Astrocyte (in vitro differentiated cells and primary cell): Measurements from ENCODE around the gene SMAD7. TPM values are rescaled to one million over a fixed set of nuclear protein-coding genes. Genes with fewer than 3 reads are reported as not detected.

Experiments
- DNase-seq: peaks from one replicate; pipeline ENCODE4 v3.0.0-alpha.2; 2010; ENCODE audit warnings: low read depth
- FAIRE-seq: peaks from 2 replicates; lab custom pipeline; 2011; peaks lifted over from hg19 to GRCh38; lab: Jason Lieb, UNC
- H2AFZ ChIP-seq: 2 replicates; pipeline ENCODE4 v1.6.0; 2012; ENCODE audit warnings: low read depth, low read length, inconsistent platforms
- H3K27ac ChIP-seq: 2 replicates; pipeline ENCODE4 v1.5.1; 2011; ENCODE audit warnings: low read depth, low read length, inconsistent platforms
- H3K27me3 ChIP-seq: 2 replicates; pipeline ENCODE4 v1.6.0; 2011; ENCODE audit warnings: low read length, inconsistent platforms; ENCODE audit not compliant: insufficient read depth
- H3K36me3 ChIP-seq: 2 replicates; pipeline ENCODE4 v1.5.1; 2011; ENCODE audit warnings: low read length, inconsistent platforms; ENCODE audit not compliant: insufficient read depth
- H3K4me1 ChIP-seq: 2 replicates; pipeline ENCODE4 v1.5.1; 2011; ENCODE audit warnings: low read length, inconsistent platforms; ENCODE audit not compliant: insufficient read depth
- H3K4me2 ChIP-seq: 2 replicates; pipeline ENCODE4 v1.6.0; 2012; ENCODE audit warnings: low read length, inconsistent platforms
- H3K4me3 ChIP-seq: 2 replicates; pipeline ENCODE4 v1.5.1; 2011; ENCODE audit warnings: low read depth, mild to moderate bottlenecking, low read length, inconsistent platforms; ENCODE audit not compliant: insufficient read depth
- H3K79me2 ChIP-seq: 2 replicates; pipeline ENCODE4 v1.6.0; 2012; ENCODE audit warnings: mild to moderate bottlenecking, low read length, inconsistent platforms; ENCODE audit not compliant: insufficient read depth
- H3K9ac ChIP-seq: 2 replicates; pipeline ENCODE4 v1.6.0; 2012; ENCODE audit warnings: mild to moderate bottlenecking, low read length, inconsistent platforms
- H3K9me3 ChIP-seq: 2 replicates; pipeline ENCODE4 v1.5.1; 2012; ENCODE audit warnings: low read depth, mild to moderate bottlenecking, low read length, inconsistent platforms; ENCODE audit not compliant: insufficient read depth
- H4K20me1 ChIP-seq: 2 replicates; pipeline ENCODE4 v1.6.0; 2012; ENCODE audit warnings: low read length, inconsistent platforms; ENCODE audit not compliant: insufficient read depth
- H3K27ac Mint-ChIP-seq: one replicate; pipeline ENCODE4 v1.8.0; 2021; ENCODE audit warnings: mild to moderate bottlenecking, mixed read lengths; ENCODE audit not compliant: unreplicated experiment
- H3K27me3 Mint-ChIP-seq: one replicate; pipeline ENCODE4 v1.8.0; 2021; ENCODE audit warnings: low read depth, mixed read lengths; ENCODE audit not compliant: unreplicated experiment
- H3K36me3 Mint-ChIP-seq: one replicate; pipeline ENCODE4 v1.8.0; 2021; ENCODE audit warnings: low read depth, mixed read lengths; ENCODE audit not compliant: unreplicated experiment
- H3K4me1 Mint-ChIP-seq: one replicate; pipeline ENCODE4 v1.8.0; 2021; ENCODE audit warnings: low read depth, mixed read lengths; ENCODE audit not compliant: unreplicated experiment
- H3K4me3 Mint-ChIP-seq: one replicate; pipeline ENCODE4 v1.8.0; 2021; ENCODE audit warnings: mild to moderate bottlenecking, moderate library complexity, mixed read lengths; ENCODE audit not compliant: unreplicated experiment
- H3K9me3 Mint-ChIP-seq: one replicate; pipeline ENCODE4 v1.8.0; 2021; ENCODE audit warnings: mild to moderate bottlenecking, mixed read lengths; ENCODE audit not compliant: unreplicated experiment
- EZH2 ChIP-seq: IDR thresholded peaks from 2 replicates; pipeline ENCODE4 v1.6.1; 2012; ENCODE audit warnings: mild to moderate bottlenecking, low read length, inconsistent platforms; ENCODE audit not compliant: insufficient read depth
- total RNA-seq: library from RNA; stranded (reverse); gene quantifications from 2 replicates; pipeline ENCODE4 v1.2.1, GENCODE V29; 2021
- TF ChIP-seq, protein P1 (sequence below): IDR thresholded peaks from 2 replicates; pipeline ENCODE4 v1.5.1; 2011; ENCODE audit warnings: low read depth, mild to moderate bottlenecking, inconsistent platforms, low read length, moderate library complexity; ENCODE audit not compliant: insufficient read depth

The SMAD7 gene
- total RNA-seq, 1 donor from 2014 or later = 62.9 TPM

DNA sequence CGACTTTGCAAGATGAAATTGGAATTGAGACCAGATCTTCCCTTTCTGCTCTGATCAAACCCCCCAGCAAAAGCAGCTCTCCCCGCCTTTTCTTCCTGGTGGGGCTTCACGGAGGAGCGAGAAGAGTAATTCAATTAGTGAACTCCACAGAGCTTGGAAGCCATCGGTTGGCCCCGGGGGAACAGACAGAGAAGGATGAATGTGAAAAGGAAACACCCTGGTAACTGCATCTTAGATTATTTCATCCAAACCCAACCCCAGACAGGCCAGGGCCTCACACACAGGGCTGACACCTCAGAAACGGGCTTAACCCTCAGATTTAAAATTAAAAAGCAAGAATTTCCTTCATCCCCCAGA is 18.3 kb downstream of the SMAD7 start:
- Histone ChIP-seq H3K9me3 (no peaks in the 10 kb centered on the region), H4K20me1 (peaks cover 90% of the 10 kb centered on the region), H3K4me3 (no peak overlapping the region), H3K4me1 (peaks cover 86% of the 10 kb centered on the region), H3K27me3 (no peaks in the 10 kb centered on the region), H3K4me2 (peak overlapping the region; percentile 73), H3K79me2 (peaks cover 100% of the 10 kb centered on the region), H3K27ac (peak overlapping the region; percentile 90), H3K36me3 (peaks cover 6% of the 10 kb centered on the region), H3K9ac (peak overlapping the region; percentile 57), H2AFZ (no peak overlapping the region)
- Mint-ChIP-seq H3K4me1 (peaks cover 91% of the 10 kb centered on the region), H3K27me3 (no peaks in the 10 kb centered on the region), H3K9me3 (no peaks in the 10 kb centered on the region), H3K36me3 (peaks cover 28% of the 10 kb centered on the region), H3K27ac (peak overlapping the region; percentile 66), H3K4me3 (peak overlapping the region; percentile 13)
- DNase-seq = no peak
- no peak for FAIRE-seq
- TF ChIP-seq, protein P1, sequence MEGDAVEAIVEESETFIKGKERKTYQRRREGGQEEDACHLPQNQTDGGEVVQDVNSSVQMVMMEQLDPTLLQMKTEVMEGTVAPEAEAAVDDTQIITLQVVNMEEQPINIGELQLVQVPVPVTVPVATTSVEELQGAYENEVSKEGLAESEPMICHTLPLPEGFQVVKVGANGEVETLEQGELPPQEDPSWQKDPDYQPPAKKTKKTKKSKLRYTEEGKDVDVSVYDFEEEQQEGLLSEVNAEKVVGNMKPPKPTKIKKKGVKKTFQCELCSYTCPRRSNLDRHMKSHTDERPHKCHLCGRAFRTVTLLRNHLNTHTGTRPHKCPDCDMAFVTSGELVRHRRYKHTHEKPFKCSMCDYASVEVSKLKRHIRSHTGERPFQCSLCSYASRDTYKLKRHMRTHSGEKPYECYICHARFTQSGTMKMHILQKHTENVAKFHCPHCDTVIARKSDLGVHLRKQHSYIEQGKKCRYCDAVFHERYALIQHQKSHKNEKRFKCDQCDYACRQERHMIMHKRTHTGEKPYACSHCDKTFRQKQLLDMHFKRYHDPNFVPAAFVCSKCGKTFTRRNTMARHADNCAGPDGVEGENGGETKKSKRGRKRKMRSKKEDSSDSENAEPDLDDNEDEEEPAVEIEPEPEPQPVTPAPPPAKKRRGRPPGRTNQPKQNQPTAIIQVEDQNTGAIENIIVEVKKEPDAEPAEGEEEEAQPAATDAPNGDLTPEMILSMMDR = no peak
- no peak for TF ChIP-seq EZH2

- Histone ChIP-seq H3K4me1 (peaks cover 83% of the 10 kb centered on the region), H3K36me3 (peaks cover 6% of the 10 kb centered on the region), H3K27ac (peak overlapping the region; percentile 90), H3K27me3 (no peaks in the 10 kb centered on the region), H2AFZ (no peak overlapping the region), H4K20me1 (peaks cover 91% of the 10 kb centered on the region), H3K4me2 (peak overlapping the region; percentile 73), H3K79me2 (peaks cover 100% of the 10 kb centered on the region), H3K4me3 (no peak overlapping the region), H3K9me3 (no peaks in the 10 kb centered on the region), H3K9ac (peak overlapping the region; percentile 57)
- FAIRE-seq (no peak), DNase-seq (no peak)
- H3K27me3 Mint-ChIP-seq = no peaks in the 10 kb centered on the region
- H3K36me3 Mint-ChIP-seq = peaks cover 29% of the 10 kb centered on the region
- no peaks in the 10 kb centered on the region for H3K9me3 Mint-ChIP-seq
- H3K4me1 Mint-ChIP-seq = peaks cover 93% of the 10 kb centered on the region
- TF ChIP-seq, protein P1 = no peak
- TF ChIP-seq EZH2 = no peak
- peak overlapping the region; percentile 58 for H3K4me3 Mint-ChIP-seq
- H3K27ac Mint-ChIP-seq = no peak overlapping the region
Measured at GRCh38 chr18:48931680-48932461, 18.9 kb downstream of the SMAD7 start.

- Histone ChIP-seq H3K9me3 (no peaks in the 10 kb centered on the region), H3K9ac (peak overlapping the region; percentile 82), H3K27ac (peak overlapping the region; percentile 90), H3K4me1 (peaks cover 87% of the 10 kb centered on the region), H3K4me3 (no peak overlapping the region), H2AFZ (no peak overlapping the region), H3K79me2 (peaks cover 100% of the 10 kb centered on the region), H3K4me2 (peak overlapping the region; percentile 79), H3K27me3 (no peaks in the 10 kb centered on the region), H3K36me3 (peaks cover 3% of the 10 kb centered on the region), H4K20me1 (peaks cover 92% of the 10 kb centered on the region)
- Mint-ChIP-seq H3K27ac (peak overlapping the region; percentile 96), H3K27me3 (no peaks in the 10 kb centered on the region), H3K36me3 (peaks cover 29% of the 10 kb centered on the region), H3K9me3 (no peaks in the 10 kb centered on the region), H3K4me1 (peaks cover 94% of the 10 kb centered on the region), H3K4me3 (peak overlapping the region; percentile 75)
- FAIRE-seq (peak; percentile 17), DNase-seq (no peak)
- TF ChIP-seq EZH2 = no peak
- TF ChIP-seq, protein P1 = no peak
Measured at GRCh38 chr18:48930926-48931325, 19.8 kb downstream of the SMAD7 start.
